RPMI7951 (cell line): ENCODE data around the gene GHR. TPM values are rescaled to one million over a fixed set of nuclear protein-coding genes. Genes with fewer than 3 reads are reported as not detected.

ENCODE experiments used
- DNase-seq: peaks from one replicate; pipeline ENCODE4 v3.0.0-alpha.2; 2012; ENCODE audit warnings: low read depth
- total RNA-seq: library from RNA; depleted of rRNA; stranded (reverse); fragments of >200 nt; shearing (Covaris generic); gene quantifications from 2 replicates; pipeline ENCODE4 v1.2.3, GENCODE V29; 2014

The GHR gene
- total RNA-seq, 1 experiment from 2014 or later = under 0.01 TPM

GRCh38 chr5:42461507-42461906 lies 38.3 kb downstream of the GHR start:
- DNase-seq = no peak

DNA sequence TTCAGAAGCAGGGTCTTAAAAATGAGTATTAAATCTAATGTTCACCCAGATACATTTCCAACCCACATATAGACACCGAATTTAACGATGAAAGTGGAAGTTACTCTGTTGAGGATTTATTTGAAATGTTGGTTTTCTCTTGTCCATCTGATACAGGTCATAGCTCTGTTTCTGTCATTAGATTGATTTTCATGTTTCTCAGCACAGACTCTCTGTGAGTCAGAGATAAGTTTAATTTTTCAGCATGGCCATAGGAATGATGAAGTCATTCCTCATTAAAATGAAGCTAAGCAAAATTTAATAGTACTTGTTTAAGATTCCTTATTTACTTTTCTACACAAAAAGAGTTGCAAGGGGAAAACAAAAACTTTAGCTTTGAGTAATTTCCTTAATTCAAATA lies 38.8 kb downstream of the GHR start:
- no peak for DNase-seq

GRCh38 chr5:42467572-42467971 lies 44.3 kb downstream of the GHR start:
- no peak for DNase-seq

- DNase-seq = no peak
These were observed 44.8 kb downstream of the GHR start for GRCh38 chr5:42467981-42468524.

DNA sequence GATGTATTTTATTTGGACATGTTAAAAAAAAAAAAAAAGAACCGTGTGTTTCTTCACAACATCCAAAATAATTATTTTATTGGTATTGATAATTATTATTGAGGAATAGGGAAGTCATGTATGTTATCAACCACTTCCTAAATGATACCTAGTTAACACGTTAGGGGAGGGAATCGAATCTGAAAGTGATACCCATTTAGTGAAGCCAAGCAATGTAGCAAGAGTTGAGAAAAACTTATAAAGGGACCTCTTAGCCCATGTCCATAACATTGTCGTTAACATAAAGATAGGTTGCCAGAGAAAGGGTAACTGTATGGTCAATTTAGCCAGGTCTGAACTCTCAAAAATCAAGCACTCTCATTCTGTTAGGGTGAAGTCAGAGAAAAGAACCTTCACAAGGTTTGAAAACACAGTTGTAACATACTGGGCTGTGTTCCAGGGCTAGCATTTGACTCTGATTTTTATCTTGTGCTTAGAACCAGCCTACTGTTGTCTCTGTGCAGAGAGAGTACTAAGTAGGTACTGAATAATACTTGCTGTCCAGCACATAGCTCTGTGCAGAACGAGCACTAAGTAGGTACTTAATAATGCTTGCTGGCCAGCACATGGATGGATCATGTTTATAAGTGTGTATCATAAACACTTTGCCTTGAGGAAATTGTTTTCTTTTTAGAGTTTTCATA lies 60.4 kb downstream of the GHR start:
- no peak for DNase-seq

DNA sequence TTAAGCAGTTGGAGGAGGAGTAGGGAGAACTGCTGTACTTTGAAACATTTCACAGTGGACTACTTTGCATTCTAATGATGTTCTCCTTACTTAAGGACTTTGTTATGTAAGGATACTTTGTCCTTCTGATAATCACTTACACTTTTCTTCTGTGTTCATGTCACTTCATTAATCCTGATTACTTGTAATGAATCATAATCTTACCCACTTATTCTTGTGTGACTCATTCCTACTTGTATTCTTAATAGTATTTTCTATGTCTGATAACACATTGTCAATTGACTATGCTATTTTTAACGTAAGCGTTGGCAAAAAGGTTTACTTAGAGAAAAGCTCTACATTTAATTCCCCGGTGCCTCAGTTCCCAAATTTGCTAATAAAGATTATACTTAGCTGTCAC lies 63.8 kb downstream of the GHR start:
- DNase-seq = no peak

- no peak for DNase-seq
These were observed 64.6 kb downstream of the GHR start for GRCh38 chr5:42487821-42488220.

- no peak for DNase-seq
These were observed 67.6 kb downstream of the GHR start for GRCh38 chr5:42490831-42491230.

DNA sequence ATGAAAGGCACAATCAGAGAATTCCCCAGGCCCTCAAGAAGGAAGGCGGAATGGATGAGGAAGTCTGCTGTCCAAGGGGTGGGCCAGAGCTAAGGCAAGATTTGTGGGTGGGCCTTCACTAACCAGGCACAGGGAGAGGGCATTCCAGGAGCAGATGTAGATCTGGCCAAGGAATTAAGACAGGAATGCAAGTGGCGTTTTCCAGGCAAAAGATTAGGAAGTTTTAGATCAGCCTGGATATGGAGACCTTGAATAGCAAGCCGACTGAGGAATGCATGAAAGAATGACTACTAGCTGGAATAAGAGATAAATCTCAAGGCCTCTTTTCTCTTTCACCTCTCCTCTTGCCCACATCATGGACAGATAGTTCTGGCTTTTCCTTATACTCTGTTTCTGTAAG lies 68.5 kb downstream of the GHR start:
- DNase-seq = no peak

DNA sequence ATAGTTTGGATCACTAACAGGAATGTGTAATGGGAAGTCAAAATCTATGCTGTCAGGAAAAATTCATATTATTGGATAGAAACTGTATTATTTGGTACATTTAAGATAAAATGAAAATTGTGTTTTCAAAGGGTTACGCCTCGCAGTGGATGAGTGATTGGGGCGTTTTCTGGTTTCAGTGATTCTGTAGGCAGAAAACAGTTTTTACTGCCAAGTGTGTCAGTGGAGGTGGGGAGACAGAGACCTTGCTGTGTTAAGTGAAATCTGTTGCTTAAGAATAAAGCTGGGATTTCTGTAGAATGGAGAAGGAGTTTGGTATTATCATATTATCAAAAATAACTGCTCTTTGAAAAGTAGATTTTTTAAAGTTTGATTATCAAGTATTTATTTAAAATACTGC lies 69.7 kb downstream of the GHR start:
- DNase-seq = no peak

DNA sequence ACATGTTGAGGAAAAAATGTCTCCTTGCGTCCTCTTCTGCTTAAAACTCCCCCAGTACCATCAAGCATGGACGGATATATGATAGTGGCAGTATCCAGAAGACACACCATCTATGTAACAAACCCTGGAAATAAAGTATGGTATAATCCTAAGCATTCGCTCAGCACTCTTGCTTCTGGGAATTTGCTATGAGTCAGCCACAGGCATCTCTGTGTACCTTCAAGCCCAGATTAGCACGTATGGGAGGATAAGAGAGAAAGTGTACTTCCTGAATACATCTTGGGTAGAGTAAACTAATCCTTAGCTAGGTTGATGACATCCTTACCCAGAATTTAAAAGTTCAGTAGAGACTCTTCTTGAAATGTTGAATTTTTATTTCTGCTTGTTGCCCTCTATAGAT lies 71.2 kb downstream of the GHR start:
- DNase-seq = no peak

GRCh38 chr5:42495914-42496313 lies 72.7 kb downstream of the GHR start:
- no peak for DNase-seq

- no peak for DNase-seq
These were observed 73.3 kb downstream of the GHR start for GRCh38 chr5:42496397-42497156.

DNA sequence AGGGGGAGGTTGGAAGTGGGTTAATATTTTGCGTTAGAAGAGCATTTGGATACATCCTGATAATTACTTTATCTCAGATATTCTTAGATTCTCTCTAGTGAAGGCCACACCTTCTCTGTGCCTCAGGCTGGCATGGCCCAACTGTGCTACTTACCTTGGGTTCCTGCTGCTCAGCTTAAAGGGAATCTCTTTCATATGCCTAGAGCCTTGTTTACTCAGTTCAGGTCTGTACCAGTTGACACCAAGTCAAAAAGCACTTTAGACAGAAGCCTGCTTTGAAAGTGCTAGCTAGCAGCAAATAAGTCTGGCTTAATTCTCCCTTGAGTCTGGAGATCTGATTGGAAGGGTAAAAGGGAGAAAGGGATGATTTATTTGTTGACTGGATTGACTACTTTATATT lies 74.8 kb downstream of the GHR start:
- DNase-seq = no peak

- DNase-seq = no peak
These were observed 75.8 kb downstream of the GHR start for GRCh38 chr5:42499016-42499415.

GRCh38 chr5:42500003-42500599 lies 76.9 kb downstream of the GHR start:
- no peak for DNase-seq

GRCh38 chr5:42502613-42503470 lies 79.6 kb downstream of the GHR start:
- no peak for DNase-seq

GRCh38 chr5:42506662-42507061 lies 83.4 kb downstream of the GHR start:
- DNase-seq = no peak

- DNase-seq = no peak
These were observed 84.3 kb downstream of the GHR start for GRCh38 chr5:42507451-42508097.

DNA sequence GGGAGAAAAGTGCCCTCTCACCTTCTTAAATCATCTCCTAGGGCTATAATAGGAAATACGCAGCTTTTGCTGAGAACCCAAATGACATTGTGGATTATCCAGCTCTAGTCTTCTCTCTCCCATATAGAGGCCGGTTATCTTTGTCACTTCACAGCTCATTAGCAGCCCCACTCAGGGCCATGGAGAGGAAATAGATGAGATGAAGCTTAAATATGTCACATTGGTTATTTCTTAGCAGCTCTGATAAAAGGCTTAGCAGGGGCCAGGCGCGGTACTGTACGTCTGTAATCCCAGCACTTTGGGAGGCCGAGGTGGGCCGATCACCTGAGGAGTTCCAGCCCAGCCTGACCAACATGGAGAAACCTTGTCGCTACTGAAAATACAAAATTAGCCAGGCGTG lies 90.0 kb downstream of the GHR start:
- DNase-seq = no peak

GRCh38 chr5:42514754-42515153 lies 91.5 kb downstream of the GHR start:
- no peak for DNase-seq
